ENCODE measurements around the gene FUT1.
"Not testable (repeated sequence)": the region's sequence is repeated elsewhere in the genome, so short reads cannot be mapped to it uniquely, and the experiment has no call there.

The FUT1 gene

DNA sequence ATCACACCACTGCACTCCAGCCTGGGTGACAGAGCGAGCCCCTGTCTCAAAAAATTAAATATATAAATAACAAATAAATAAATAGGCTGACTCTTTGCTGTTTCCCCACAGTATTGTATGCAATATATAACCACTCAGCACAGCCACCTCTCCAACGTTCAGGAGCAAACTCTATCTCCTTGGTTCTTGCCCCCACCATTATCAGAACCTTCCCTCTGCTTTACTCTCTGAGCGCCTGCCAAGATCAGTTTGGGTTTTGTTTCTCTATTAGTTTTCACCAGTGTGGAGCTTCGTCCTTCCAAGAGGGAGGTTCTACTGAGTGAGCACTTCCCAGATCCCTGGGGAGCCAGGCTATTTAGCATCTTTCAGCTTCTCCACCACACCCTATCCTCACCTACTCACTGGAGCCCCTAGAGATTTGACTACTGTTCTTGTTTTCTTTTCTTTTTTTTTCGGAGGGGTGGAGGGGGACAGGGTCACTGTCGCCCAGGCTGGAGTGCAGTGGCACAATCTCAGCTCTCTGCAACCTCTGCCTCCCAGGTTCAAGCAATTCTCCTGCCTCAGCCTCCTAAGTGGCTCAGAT is 15.8 kb upstream of the FUT1 start:
- not testable (repeated sequence) for DNase-seq

DNA sequence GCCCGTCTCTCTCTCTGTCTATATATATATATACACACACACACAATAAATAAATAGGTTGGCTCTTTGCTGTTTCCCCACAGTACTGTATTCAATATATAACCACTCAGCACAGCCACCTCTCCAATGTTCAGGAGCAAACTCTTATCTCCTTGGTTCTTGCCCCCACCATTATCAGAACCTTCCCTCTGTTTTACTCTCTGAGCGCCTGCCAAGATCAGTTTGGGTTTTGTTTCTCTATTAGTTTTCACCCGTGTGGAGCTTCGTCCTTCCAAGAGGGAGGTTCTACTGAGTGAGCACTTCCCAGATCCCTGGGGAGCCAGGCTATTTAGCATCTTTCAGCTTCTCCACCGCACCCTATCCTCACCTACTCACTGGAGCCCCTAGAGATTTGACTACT is 13.4 kb upstream of the FUT1 start:
- not testable (repeated sequence) for DNase-seq

DNA sequence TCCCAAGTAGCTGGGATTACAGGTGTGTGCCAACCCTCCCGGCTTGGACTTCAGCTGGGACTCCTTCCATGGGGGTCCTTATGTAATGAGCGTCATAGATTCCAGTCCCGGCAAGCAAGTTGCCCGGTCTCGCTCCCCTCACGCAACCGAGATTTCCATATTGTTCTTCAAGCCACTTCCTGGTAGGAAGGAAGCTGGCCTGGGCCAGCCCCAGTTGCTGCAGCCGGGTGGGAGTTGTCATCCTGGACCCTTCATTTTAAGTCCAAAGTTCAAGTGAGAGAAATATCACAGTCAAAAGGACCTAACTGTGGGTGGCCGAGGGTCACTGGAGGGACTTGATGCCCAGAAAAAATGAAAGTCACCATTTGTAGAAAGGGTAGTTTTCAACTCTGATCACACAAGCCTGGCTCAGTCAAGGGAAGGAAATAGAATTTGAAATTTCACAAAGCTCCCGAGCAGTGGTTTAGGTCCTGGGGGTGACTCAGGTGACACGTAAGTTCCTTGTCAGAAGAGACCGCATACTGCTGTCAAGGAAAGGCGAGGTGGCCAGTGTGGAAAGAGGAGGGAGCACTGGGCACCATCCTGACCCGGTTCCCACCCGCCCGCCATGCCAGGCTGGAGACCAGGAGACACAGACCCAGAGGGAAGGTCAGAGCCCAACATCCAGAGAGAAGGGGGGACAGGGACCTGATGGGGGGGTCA is 8.2 kb upstream of the FUT1 start:
- DNase-seq, result no peak

DNA sequence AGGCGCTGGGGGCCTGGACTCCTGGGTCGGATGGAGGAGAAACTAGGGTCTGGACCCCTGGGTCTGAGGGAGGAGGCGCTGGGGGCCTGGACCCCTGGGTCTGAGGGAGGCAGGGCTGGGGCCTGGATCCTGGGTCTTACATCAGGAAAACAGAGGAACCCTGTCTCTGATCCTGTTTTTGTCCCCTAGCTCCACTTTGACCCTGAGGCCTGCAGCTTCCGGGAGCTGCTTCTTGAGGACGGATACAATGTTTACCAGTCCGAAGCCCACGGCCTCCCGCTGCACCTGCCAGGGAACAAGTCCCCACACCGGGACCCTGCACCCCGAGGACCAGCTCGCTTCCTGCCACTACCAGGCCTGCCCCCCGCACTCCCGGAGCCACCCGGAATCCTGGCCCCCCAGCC is 5.3 kb upstream of the FUT1 start:
- DNase-seq, result no peak

DNA sequence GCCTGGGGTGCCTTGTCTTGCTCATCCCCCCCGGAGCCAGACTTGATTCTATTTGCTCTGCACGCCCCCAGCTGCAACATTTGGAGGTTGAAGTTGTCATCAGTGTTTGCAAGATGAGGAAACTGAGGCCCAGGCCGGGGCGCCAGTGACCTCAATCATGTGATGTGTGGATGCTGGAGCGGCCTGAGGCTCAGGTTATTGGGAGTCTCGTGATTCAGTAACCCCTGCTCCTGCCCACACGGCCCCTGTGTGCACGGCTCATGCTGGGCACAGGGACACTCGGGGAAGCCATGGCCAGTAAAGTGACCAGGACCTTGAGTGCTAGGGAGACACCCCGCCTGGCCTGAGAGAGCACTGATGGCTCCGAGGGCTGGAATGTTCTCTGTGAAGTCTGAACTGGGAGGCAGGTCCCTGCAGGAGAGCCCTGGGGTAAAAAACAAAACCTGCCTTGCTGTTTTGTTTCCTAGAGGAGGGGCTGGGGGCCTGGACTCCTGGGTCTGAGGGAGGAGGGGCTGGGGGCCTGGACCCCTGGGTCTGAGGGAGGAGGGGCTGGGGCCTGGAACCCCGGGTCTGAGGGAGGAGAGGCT is 4.7 kb upstream of the FUT1 start:
- DNase-seq, result no peak

DNA sequence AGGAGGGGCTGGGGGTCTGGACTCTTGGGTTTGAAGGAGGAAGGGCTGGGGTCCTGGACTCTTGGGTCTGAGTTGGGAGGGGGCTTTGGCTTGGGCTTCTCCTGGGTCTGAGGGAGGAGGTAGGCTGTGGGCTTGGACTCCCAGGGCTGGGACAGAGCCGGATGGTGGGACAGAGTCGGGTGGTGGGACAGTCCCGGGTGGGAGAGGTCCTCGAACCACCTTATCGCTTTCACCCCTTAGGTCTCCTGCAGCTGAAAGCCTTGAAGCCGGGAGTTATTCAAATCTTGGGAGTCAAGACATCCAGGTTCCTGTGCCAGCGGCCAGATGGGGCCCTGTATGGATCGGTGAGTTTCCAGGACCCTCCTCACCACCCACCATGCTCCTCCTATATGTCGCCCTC is 4.2 kb upstream of the FUT1 start:
- no peak for DNase-seq

DNA sequence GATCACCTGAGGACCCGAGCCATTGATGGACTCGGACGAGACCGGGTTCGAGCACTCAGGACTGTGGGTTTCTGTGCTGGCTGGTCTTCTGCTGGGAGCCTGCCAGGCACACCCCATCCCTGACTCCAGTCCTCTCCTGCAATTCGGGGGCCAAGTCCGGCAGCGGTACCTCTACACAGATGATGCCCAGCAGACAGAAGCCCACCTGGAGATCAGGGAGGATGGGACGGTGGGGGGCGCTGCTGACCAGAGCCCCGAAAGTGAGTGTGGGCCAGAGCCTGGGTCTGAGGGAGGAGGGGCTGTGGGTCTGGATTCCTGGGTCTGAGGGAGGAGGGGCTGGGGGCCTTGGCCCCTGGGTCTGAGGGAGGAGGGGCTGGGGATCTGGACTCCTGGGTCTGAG is 3.8 kb upstream of the FUT1 start:
- DNase-seq, result no peak

DNA sequence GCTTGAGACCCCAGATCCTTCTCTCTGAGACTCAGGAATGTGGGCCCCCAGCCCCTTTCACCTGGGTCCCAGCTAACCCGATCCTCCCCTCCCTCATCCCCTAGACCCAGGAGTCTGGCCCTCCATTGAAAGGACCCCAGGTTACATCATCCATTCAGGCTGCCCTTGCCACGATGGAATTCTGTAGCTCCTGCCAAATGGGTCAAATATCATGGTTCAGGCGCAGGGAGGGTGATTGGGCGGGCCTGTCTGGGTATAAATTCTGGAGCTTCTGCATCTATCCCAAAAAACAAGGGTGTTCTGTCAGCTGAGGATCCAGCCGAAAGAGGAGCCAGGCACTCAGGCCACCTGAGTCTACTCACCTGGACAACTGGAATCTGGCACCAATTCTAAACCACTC is 3.3 kb upstream of the FUT1 start:
- no peak for DNase-seq

DNA sequence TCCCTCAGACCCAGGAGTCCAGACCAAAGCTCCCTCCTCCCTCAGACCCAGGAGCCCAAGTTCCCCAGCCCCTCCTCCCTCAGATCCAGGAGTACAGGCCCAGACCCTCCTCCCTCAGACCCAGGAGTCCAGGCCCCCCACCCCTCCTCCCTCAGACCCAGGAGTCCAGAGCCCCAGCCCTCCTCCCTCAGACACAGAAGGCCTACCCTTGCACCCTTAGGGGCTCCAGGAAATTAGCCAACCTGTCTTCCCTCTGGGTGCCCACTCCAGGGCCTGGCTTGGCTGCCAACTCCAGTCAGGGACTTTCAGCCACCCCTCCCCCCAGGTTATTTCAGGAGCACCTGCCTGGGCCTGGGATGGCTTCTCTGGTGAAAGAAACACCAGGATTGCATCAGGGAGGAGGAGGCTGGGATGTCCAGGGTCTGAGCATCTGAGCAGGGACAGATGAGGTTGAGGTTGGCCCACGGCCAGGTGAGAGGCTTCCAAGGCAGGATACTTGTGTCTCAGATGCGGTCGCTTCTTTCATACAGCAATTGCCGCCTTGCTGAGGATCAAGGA is 2.7 kb upstream of the FUT1 start, which contains the start of gene FGF21:
Gene FGF21 (plus strand): TSS at position 441 of the 558 bp plus-strand sequence. CDS start 713 bp downstream, outside the sequence.
- no peak for DNase-seq

DNA sequence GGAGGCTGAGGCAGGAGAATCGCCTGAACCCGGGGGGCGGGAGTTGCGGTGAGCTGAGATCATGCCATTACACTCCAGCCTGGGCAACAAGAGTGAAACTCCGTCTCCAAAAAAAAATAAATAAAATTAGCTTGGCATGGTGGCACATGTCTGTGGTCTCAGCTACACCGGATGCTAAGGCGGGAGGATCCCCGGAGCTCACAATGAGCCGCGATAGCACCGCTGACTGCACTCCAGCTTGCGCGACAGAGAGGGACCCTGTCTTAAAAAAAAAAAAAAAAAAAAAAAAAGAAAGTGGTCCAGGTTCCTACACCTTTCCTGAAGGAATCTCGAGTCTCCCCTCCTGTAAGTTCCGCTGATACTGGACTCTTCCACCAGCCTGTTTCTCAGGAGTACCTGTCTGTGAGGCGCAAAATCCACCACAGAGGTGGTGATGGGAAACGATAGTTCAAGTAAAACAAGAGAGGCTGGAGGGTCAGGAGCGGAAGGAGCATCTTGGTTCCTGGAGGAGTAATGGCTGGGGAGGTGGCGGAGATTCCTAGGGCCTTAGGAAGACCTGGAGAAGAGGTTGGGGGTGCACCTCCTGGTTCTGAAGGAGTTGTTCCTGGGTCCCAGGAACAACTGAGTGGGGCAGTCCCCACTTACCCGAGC is 471 bp downstream of the FUT1 start:
- no peak for DNase-seq

DNA sequence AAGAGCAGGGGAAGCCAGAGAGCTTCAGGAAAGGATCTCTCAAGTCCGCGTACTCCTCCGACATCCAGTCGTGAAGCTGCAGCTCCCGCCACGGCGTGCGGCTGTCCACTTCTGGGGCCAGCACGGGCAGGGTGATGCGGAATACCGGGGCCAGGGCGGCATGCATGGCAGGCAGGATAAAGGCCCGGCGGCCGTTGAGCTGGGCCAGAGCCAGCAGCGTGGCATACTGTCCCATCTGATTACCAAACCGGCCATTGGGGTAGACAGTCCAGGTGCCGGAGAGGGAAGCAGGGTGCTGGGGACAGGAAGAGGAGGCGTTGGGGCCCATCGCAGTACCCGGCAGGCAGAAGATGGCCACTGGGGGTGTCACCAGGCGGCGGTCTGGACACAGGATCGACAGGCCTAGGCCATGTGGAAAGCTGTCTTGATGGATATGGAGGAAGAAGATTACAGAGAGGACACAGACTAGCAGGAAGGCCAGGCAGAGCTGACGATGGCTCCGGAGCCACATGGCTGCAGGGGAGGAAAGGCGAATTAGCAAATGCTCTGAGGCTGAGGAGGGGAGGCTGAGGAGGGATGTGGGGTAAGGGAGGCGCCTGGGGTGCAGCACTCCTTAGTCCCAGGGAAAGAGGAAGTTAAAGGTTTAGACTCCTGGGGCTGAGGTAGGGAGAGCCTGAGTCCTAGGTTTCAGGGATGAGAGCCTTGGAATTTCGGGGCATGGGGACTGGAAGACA is 1.5 kb downstream of the FUT1 start:
- DNase-seq, result no peak

DNA sequence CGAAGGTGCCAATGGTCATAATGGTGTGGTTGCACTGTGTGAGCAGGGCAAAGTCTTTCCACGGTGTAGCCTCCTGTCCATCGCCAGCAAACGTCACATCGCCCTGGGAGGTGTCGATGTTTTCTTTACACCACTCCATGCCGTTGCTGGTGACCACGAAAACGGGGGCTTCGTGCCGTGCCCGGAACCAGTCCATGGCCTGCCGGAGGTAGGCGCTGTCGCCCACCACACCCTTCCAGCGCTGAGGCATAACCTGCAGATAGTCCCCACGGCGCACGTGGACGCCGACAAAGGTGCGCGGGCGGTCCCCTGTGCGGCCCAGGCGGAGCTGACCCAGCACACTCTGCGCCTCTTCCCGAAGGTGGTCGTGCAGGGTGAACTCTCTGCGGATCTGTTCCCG is 2.1 kb downstream of the FUT1 start:
- no peak for DNase-seq

DNA sequence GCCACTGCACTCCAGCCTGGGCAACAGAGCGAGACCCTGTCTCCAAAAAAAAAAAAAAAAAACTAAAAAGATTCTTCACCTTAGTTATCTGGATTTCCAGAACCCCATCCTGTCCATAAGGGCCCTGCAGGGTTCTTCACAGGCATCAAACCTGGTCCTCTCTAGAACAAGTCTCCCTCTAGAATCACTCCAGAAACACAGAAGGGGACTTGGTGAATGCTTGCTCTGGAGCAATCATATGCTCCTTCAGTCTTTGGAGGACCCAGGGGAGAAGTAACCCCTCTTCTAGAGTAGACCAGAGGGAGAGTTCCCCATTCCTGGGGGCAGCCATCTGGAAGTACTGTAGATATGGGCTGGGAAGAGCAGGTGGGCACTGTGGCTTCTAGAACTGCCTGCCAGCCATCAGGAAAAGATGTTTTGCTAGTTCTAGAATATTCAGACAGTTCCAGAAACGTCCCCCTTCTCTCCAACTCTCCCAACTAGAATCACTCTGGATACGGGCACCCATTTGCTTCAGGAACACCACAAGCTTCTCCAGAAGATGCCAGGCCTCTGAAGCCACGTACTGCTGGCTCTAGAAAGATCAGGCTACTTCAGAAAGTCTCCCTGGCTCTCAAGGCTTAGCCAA is 2.8 kb downstream of the FUT1 start:
- no peak for DNase-seq

DNA sequence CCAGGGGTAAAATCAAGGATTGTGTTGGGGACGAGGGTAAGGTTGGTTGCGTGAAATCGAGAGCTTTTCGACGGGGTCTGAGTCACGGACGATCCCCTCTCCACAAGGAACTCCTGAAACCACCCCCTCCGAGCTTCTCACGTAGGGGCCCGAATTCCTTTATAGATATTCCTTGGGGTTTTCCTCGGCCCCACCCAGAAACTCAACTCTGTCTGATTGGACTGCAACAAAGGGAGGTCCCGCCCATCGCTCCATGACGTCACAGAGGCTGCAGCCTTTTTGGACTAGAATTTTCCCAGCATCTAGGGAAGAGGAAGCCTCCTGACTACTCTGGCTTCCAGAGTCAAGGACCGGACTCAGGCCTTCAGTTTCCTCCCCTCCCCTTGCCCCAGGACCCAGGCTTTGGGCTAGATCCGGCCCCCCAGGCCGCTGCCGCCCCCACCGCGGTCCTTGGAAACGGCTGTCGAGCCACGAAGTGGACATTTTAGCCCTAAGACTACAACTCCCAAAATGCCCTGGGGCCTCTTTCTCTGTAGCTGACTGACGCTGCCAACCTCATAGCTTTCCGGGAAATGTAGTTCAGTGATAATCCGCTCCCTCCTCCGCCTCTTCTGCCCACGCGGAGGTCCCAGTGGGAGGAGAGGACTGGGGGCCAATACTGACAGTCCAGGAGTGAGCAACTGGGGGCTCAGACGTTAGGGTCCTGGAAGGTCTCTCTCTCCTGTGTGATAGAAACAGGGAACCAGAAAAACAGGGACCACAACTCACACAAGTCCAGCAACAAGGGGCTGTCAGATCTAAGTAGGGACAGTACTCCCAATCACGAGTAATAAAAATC is 5.5 kb downstream of the FUT1 start, which contains the start of gene IZUMO1:
Gene IZUMO1 (minus strand): TSS at position 172 of the 838 bp plus-strand sequence. CDS start 1,050 bp downstream, outside the sequence.
- peak; percentile 71 for DNase-seq

DNA sequence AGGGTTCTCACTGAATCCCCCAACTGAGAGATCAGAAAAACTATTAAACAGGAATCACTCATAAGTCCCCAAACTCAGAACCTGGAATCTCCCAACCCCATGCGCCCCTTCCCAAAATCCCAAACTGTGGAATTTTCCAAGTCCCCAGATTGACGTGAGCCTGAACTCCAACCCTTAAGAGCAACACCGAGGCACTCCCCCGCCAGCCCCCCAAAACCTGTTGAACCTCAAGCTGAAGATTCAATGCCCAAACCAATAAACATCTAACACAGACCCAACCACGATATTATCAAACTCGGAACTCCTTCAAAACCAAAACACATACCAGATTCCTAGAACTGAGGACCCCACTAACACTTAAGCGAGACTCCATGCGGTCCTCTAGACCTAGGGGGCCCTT is 6.3 kb downstream of the FUT1 start:
- DNase-seq, result no peak

DNA sequence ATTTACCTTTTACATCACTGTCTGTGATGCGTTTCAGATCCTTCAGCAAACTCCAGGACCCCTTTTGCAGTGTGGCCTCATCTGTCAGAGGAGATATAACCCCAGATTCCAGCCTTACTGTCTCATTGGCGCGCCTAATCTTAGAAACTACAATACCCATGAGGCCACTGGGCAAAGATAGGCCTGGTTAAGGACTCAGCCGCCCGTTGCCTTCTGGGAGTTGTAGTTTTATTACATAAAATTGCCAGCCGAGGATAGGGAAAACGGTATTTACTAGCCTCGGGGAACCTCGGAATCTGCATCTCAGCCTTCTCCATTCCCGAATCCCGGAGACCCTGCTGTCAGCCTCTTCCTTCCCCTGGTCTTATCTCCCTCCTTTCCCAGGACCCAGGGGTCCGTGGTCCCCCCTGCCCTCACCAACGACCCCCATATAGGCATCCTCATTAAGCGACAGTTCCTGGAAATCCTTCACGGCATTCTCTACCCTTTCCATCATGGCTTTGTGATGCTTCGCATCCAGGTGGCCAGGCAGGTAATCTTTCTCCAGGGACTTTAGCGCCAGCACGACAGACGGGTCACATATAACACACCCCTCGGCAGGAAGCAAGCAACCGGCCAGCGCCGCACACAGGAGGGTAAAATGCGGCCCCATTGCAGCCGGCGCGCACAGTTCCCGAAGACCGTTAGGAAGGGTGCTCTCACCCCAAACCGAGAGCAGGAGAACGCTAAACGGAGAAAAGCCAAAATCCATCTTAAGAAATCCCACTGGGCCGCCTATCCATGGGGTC is 7.0 kb downstream of the FUT1 start:
- DNase-seq, result no peak

DNA sequence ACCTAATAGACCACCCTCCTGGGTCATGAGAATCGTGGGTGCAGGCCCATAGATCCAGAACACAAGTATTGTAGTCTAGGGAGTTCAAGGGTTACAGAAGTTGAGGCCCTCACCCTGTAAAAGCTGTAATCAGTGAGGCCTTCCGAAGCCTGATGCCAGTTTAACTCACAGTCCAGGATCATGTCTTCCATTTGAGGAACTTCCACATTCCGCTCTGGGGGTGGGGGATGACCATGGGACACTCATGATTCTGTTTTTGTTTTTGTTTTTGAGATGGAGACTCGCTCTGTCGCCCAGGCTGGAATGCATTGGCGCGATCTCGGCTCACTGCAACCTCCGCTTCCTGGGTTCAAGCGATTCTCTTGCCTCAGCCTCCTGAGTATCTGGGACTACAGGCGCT is 10.3 kb downstream of the FUT1 start:
- no peak for DNase-seq

DNA sequence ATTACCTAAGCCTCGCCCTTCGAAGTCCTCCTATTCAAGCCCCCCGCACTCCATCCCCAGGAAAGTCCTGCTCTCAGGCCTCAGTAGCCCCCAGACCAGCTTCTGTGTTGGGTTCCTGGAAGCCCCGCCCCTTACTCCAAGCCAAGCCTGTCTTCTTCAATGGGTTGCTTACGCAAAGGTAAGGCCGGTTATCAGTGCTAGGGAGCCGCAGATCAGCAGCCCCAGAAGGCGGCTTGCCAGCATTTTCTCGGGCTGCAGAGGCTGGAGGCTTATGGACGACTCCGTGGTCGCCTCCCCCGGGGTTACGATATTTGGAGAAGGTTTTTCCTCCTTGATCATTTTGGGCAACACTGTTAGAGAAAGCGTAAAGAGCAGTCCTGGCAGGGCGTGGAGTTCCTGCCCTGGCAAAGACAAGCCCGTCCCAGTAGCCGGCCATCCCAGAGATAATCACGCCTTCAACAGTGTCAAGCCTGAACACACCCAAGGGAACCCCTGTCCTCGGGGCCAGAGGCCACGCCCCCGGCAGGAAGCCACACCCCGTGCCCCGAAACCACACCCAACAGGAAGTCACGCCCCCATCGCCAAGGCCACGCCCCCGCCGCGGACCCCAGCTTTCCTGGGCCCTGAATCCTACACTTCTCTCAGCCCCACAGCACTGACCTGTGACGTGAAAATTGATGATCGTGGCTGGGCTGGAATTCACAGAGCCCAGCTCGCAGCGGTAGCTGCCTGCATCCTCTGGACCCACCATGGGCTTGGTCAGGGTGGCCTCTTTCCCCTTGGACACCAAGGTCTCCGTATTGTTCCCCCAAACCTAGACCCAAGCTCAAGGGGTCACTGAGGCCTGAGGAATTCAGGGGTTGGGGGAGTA is 11.1 kb downstream of the FUT1 start:
- DNase-seq, result peak; percentile 77

All from activated CD8-positive, alpha-beta memory T cell treated with anti-CD3 and anti-CD28 coated beads for 24 hours (primary cell).